H9 (cell line): ENCODE data around the gene SPATA6L. TPM values are rescaled to one million over a fixed set of nuclear protein-coding genes. Genes with fewer than 3 reads are reported as not detected.

ENCODE experiments used
- DNase-seq: peaks from one replicate; pipeline ENCODE4 v3.0.0-alpha.2; 2017
- H2AFZ ChIP-seq: one replicate; pipeline ENCODE4 v1.6.1; 2013; ENCODE audit warnings: mild to moderate bottlenecking, low read length, control low read depth, moderate library complexity
- H2AK5ac ChIP-seq: 2 replicates; pipeline ENCODE4 v1.6.1; 2013; ENCODE audit warnings: low read length, control low read depth, mixed read lengths; ENCODE audit not compliant: insufficient read length
- H2BK120ac ChIP-seq: one replicate; pipeline ENCODE4 v1.6.1; 2013; ENCODE audit warnings: low read depth, mild to moderate bottlenecking, low read length, control low read depth, inconsistent platforms; ENCODE audit not compliant: poor library complexity, severe bottlenecking
- H2BK12ac ChIP-seq: 2 replicates; pipeline ENCODE4 v1.6.1; 2013; ENCODE audit warnings: low read length, control low read depth, mixed read lengths, low read depth; ENCODE audit not compliant: insufficient read length
- H2BK15ac ChIP-seq: 2 replicates; pipeline ENCODE4 v1.6.1; 2013; ENCODE audit warnings: low read depth, low read length, control low read depth
- H2BK20ac ChIP-seq: one replicate; pipeline ENCODE4 v1.6.1; 2013; ENCODE audit warnings: low read depth, mild to moderate bottlenecking, low read length, control low read depth, inconsistent platforms; ENCODE audit not compliant: poor library complexity, severe bottlenecking
- H2BK5ac ChIP-seq: 2 replicates; pipeline ENCODE4 v1.6.1; 2013; ENCODE audit warnings: low read length, control low read depth, mixed read lengths; ENCODE audit not compliant: insufficient read length
- H3K14ac ChIP-seq: 2 replicates; pipeline ENCODE4 v1.6.1; 2013; ENCODE audit warnings: low read length, control low read depth; ENCODE audit not compliant: insufficient read depth
- H3K18ac ChIP-seq: 2 replicates; pipeline ENCODE4 v1.6.1; 2013; ENCODE audit warnings: low read depth, mild to moderate bottlenecking, mixed read lengths, low read length, control low read depth; ENCODE audit not compliant: insufficient read length
- H3K23ac ChIP-seq: 2 replicates; pipeline ENCODE4 v1.6.1; 2013; ENCODE audit warnings: low read length, control low read depth, mixed read lengths, low read depth; ENCODE audit not compliant: insufficient read length
- H3K23me2 ChIP-seq: 2 replicates; pipeline ENCODE4 v1.6.1; 2013; ENCODE audit warnings: low read depth, mild to moderate bottlenecking, mixed read lengths, low read length, control low read depth; ENCODE audit not compliant: insufficient read length, poor library complexity, severe bottlenecking
- H3K27ac ChIP-seq: 2 replicates; pipeline ENCODE4 v1.5.1; 2013; ENCODE audit warnings: low read length, control low read depth, mixed read lengths, low read depth; ENCODE audit not compliant: insufficient read length
- H3K27me3 ChIP-seq: 2 replicates; pipeline ENCODE4 v1.6.1; 2013; ENCODE audit warnings: low read length, control low read depth, inconsistent platforms; ENCODE audit not compliant: insufficient read depth
- H3K4ac ChIP-seq: 2 replicates; pipeline ENCODE4 v1.6.1; 2013; ENCODE audit warnings: low read depth, mild to moderate bottlenecking, control low read depth, inconsistent platforms, low read length, moderate library complexity
- H3K4me1 ChIP-seq: 2 replicates; pipeline ENCODE4 v1.6.1; 2013; ENCODE audit warnings: low read length, control low read depth, inconsistent platforms; ENCODE audit not compliant: insufficient read depth
- H3K4me2 ChIP-seq: 2 replicates; pipeline ENCODE4 v1.6.1; 2013; ENCODE audit warnings: low read length, control low read depth, mixed read lengths; ENCODE audit not compliant: insufficient read length, insufficient read depth
- H3K56ac ChIP-seq: 2 replicates; pipeline ENCODE4 v1.6.1; 2013; ENCODE audit warnings: low read depth, mild to moderate bottlenecking, mixed read lengths, low read length, control low read depth; ENCODE audit not compliant: insufficient read length
- H3K79me1 ChIP-seq: 2 replicates; pipeline ENCODE4 v1.6.1; 2013; ENCODE audit warnings: low read depth, mild to moderate bottlenecking, moderate library complexity, low read length, control low read depth, inconsistent platforms; ENCODE audit not compliant: insufficient read depth, poor library complexity, severe bottlenecking
- H3K79me2 ChIP-seq: 2 replicates; pipeline ENCODE4 v1.6.1; 2013; ENCODE audit warnings: low read length, control low read depth, inconsistent platforms; ENCODE audit not compliant: insufficient read depth
- H3K9ac ChIP-seq: 2 replicates; pipeline ENCODE4 v1.6.1; 2013; ENCODE audit warnings: low read length, control low read depth, mixed read lengths; ENCODE audit not compliant: insufficient read length; ENCODE audit errors: extremely low read depth
- H3K9me3 ChIP-seq: one replicate; pipeline ENCODE4 v1.6.1; 2013; ENCODE audit warnings: low read depth, low read length, inconsistent platforms; ENCODE audit not compliant: control insufficient read depth
- H3T11ph ChIP-seq: one replicate; pipeline ENCODE4 v1.6.1; 2013; ENCODE audit warnings: mild to moderate bottlenecking, low read length, control low read depth, inconsistent platforms
- H4K20me1 ChIP-seq: one replicate; pipeline ENCODE4 v1.6.1; 2013; ENCODE audit not compliant: control insufficient read depth, insufficient read length, insufficient read depth
- H4K5ac ChIP-seq: 2 replicates; pipeline ENCODE4 v1.6.1; 2013; ENCODE audit warnings: low read depth, mild to moderate bottlenecking, mixed read lengths, low read length, control low read depth; ENCODE audit not compliant: insufficient read length
- H4K8ac ChIP-seq: replicated peaks from 2 replicates; pipeline ENCODE4 v1.6.1; 2013; ENCODE audit warnings: low read length, control low read depth, mixed read lengths, low read depth; ENCODE audit not compliant: insufficient read length
- H4K91ac ChIP-seq: 2 replicates; pipeline ENCODE4 v1.6.1; 2013; ENCODE audit warnings: low read depth, mild to moderate bottlenecking, moderate library complexity, mixed read lengths, low read length, control low read depth; ENCODE audit not compliant: insufficient read length
- H3K27ac Mint-ChIP-seq, 3 experiments: 2 replicates in 2 of 3; 3 replicates in 1 of 3; pipeline ENCODE4 v1.8.0; 2020 to 2021; ENCODE audit warnings: mixed read lengths in 3 of 3, mild to moderate bottlenecking in 1 of 3, moderate library complexity in 1 of 3
- H3K27me3 Mint-ChIP-seq: 2 replicates; pipeline ENCODE4 v1.8.0; 2021; ENCODE audit warnings: low read depth, mild to moderate bottlenecking, moderate library complexity, mixed read lengths
- H3K36me3 Mint-ChIP-seq, 3 experiments: 2 replicates in 2 of 3; 3 replicates in 1 of 3; pipeline ENCODE4 v1.8.0; 2020 to 2021; ENCODE audit warnings: low read depth in 3 of 3, mixed read lengths in 3 of 3; ENCODE audit not compliant: insufficient read depth in 1 of 3
- H3K4me1 Mint-ChIP-seq, 2 experiments: 2 replicates each; pipeline ENCODE4 v1.8.0; 2020; ENCODE audit warnings: mixed read lengths in 2 of 2
- H3K4me3 Mint-ChIP-seq, 2 experiments: 2 replicates in 1 of 2; 3 replicates in 1 of 2; pipeline ENCODE4 v1.8.0; 2020 to 2021; ENCODE audit warnings: mild to moderate bottlenecking in 2 of 2, mixed read lengths in 2 of 2, moderate library complexity in 1 of 2
- H3K9me3 Mint-ChIP-seq, 2 experiments: 2 replicates in 1 of 2; 3 replicates in 1 of 2; pipeline ENCODE4 v1.8.0; 2020; ENCODE audit warnings: mild to moderate bottlenecking in 2 of 2, mixed read lengths in 2 of 2, moderate library complexity in 1 of 2
- total RNA-seq: library from RNA; stranded (reverse); gene quantifications from 2 replicates; pipeline ENCODE4 v1.2.1, GENCODE V29; 2021
- TF ChIP-seq, protein P1 (sequence below): fragments of 200-600 bp; sonication (generic); conservative IDR thresholded peaks from 3 replicates; pipeline ENCODE4 v1.8.0; 2021; ENCODE audit warnings: antibody characterized with exemption, mild to moderate bottlenecking

Gene SPATA6L
- total RNA-seq, 1 experiment from 2014 or later: 0.87 TPM

DNA sequence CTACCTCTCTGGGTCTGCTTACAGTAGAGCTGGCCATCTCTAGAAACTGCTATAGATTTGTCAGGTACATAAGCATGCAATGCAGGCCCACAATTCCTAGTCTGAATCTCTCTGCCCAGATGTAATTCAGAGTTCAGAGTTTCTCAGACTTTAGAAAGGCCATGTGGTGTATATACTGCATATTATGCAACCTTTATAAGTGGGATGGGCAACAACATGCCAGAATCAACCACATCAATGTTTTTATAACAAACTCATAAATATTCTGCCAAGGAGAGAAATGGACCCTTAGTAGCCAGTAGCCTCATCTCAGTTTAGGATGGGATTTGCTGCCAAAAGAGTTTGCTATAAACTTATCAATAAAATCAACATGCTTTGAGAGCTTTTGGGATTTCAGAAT, 97.2 kb downstream of the SPATA6L start:
- Mint-ChIP-seq H3K9me3 (no peaks in the 10 kb centered on the region), H3K4me3 (no peak overlapping the region), H3K27me3 (no peaks in the 10 kb centered on the region), H3K4me1 (peaks cover 4 to 5% of the 10 kb centered on the region in 2 experiments), H3K27ac (no peak overlapping the region), H3K36me3 (peaks cover 0 to 3% (median 0%) of the 10 kb centered on the region in 3 experiments; a peak in 2 of 7 replicates)
- Histone ChIP-seq H3T11ph (no peak overlapping the region), H3K4ac (no peak overlapping the region), H3K18ac (no peak overlapping the region), H4K20me1 (no peaks in the 10 kb centered on the region), H3K9ac (no peak overlapping the region), H3K27ac (no peak overlapping the region), H2BK12ac (no peak overlapping the region), H3K23me2 (no peaks in the 10 kb centered on the region), H4K5ac (no peak overlapping the region), H4K91ac (no peak overlapping the region), H3K4me1 (no peaks in the 10 kb centered on the region), H2AFZ (no peak overlapping the region), H3K9me3 (no peaks in the 10 kb centered on the region), H2BK15ac (no peak overlapping the region), H2BK120ac (no peak overlapping the region), H3K79me2 (no peaks in the 10 kb centered on the region), H3K27me3 (no peaks in the 10 kb centered on the region), H3K23ac (no peak overlapping the region), H4K8ac (no peak overlapping the region), H2AK5ac (no peak overlapping the region), H3K4me2 (no peak overlapping the region), H2BK20ac (no peak overlapping the region), H2BK5ac (no peak overlapping the region), H3K14ac (no peak overlapping the region), H3K56ac (no peak overlapping the region), H3K79me1 (no peaks in the 10 kb centered on the region)
- TF ChIP-seq, protein P1, sequence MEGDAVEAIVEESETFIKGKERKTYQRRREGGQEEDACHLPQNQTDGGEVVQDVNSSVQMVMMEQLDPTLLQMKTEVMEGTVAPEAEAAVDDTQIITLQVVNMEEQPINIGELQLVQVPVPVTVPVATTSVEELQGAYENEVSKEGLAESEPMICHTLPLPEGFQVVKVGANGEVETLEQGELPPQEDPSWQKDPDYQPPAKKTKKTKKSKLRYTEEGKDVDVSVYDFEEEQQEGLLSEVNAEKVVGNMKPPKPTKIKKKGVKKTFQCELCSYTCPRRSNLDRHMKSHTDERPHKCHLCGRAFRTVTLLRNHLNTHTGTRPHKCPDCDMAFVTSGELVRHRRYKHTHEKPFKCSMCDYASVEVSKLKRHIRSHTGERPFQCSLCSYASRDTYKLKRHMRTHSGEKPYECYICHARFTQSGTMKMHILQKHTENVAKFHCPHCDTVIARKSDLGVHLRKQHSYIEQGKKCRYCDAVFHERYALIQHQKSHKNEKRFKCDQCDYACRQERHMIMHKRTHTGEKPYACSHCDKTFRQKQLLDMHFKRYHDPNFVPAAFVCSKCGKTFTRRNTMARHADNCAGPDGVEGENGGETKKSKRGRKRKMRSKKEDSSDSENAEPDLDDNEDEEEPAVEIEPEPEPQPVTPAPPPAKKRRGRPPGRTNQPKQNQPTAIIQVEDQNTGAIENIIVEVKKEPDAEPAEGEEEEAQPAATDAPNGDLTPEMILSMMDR: no peak
- no peak for DNase-seq
